Measurements from ENCODE around the gene FHIT.

FHIT gene

GRCh38 chr3:60364475-60364874 lies 886.8 kb downstream of the FHIT start:
- TF ChIP-seq CTCF (IDR thresholded peaks at IDR 0.05; ENCODE audit: insufficient read depth, missing control alignments), result no peak
- FAIRE-seq (no peak), DNase-seq (ENCODE audit: insufficient read length, low spot score) (no peak)

DNA sequence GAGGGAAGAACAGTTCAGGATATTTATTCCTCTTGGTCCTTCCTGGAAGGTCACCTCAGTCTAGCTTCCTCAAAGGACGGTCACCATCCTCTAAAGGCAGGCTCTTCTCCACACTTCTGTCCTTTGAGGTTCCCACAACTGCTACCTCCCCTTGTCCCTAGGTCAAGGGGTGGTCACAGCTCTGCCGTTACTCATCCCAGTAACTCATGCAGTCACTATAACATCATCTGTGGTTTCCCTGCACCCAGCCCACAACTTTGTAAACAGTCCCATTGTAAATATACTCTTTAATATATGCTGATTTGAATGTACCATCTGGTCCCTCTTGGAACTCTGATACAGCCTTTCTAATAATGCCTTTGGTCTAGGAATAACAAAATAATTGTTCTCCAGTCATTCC lies 887.4 kb downstream of the FHIT start:
- DNase-seq (ENCODE audit: insufficient read length, low spot score), result no peak

GRCh38 chr3:60355825-60356224 lies 895.4 kb downstream of the FHIT start:
- FAIRE-seq (no peak), DNase-seq (ENCODE audit: insufficient read length, low spot score) (no peak)
- no peak for TF ChIP-seq CTCF (IDR thresholded peaks at IDR 0.05; ENCODE audit: insufficient read depth, missing control alignments)

More for the DNA sequence above, 887.4 kb downstream of the FHIT start:
- no peak for FAIRE-seq
- no peak for TF ChIP-seq CTCF (IDR thresholded peaks at IDR 0.05; ENCODE audit: insufficient read depth, missing control alignments)

DNA sequence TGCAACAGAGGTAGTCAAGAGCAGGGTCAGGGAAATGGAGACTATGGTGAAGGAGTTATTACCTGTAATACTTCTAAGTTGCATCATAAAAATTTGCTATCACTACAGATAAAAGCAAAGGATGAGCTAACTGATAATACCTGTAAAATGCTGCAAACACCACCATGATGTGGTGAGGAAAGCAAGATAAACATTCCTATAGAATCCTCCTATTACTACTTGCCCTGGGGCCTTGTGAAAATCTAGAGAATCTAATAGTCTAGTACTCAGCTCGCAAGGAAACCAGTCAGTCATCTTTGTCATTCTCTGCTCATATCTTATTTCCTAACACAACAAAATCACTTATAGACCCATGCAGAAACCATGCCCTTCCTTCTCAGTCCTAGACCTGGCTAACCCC lies 899.8 kb downstream of the FHIT start:
- TF ChIP-seq CTCF (IDR thresholded peaks at IDR 0.05; ENCODE audit: insufficient read depth, missing control alignments), result no peak
- DNase-seq (ENCODE audit: insufficient read length, low spot score) (no peak), FAIRE-seq (no peak)

- FAIRE-seq (no peak), DNase-seq (ENCODE audit: insufficient read length, low spot score) (no peak)
- TF ChIP-seq CTCF (IDR thresholded peaks at IDR 0.05; ENCODE audit: insufficient read depth, missing control alignments), result no peak
These were observed 906.9 kb downstream of the FHIT start for GRCh38 chr3:60344340-60344739.

DNA sequence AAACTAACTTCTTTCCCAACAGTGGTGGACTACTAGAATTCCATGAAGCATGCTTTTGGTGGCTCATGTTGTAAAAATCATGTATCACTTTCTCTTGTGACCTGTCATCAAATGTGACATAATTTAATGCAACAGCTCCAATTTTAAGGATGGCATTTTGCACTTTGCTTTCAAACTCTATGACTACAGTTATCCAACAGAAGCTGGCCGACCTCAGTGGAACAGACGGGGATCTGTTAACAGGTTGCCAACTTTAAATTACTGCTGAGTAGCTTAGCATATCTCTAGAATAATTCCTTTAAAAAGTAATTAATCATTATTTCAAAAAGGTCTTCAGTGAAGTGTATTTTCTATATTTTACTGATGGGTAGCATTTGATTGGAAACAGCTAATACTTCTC lies 907.4 kb downstream of the FHIT start:
- FAIRE-seq, result no peak
- no peak for TF ChIP-seq CTCF (IDR thresholded peaks at IDR 0.05; ENCODE audit: insufficient read depth, missing control alignments)
- DNase-seq (ENCODE audit: insufficient read length, low spot score), result no peak

DNA sequence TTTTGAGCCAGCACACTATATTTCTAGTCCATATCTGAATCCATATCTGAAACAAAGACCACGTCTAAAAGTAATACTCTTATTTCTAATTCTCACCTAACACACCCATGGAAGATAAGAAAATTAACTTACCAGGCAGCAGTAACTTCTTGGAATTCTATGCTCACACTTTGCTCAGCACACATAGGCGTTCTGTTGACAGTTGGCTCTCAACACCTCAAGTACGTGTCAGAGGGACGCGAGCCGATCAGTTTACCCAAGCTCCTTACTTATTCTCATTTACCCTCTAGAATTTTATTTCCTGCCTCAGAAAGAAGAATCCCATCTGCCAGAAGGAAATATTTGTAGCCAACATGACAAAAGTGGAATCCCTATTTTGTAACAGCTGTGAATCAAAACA lies 911.9 kb downstream of the FHIT start:
- TF ChIP-seq CTCF (IDR thresholded peaks at IDR 0.05; ENCODE audit: insufficient read depth, missing control alignments), result no peak
- FAIRE-seq (no peak), DNase-seq (ENCODE audit: insufficient read length, low spot score) (no peak)

All from D721Med (cell line).